Esophagus mucosa (tissue), 1 donor: ENCODE measurements around the gene ENDOU. TPM values are rescaled to one million over a fixed set of nuclear protein-coding genes. Genes with fewer than 3 reads are reported as not detected.

ENCODE experiments used
- ATAC-seq: fragments of 200-7000 bp; cut with Tn5 transposase; one replicate; pipeline ENCODE4 v1.9.1; 2020
- total RNA-seq: library from RNA; stranded (reverse); gene quantifications from one replicate; pipeline ENCODE4 v1.2.4, GENCODE V29; 2023
- donor health status: DM: yes; HTN: yes; CAD: no.

Gene ENDOU
- total RNA-seq, 1 donor from 2014 or later = 66.9 TPM

DNA sequence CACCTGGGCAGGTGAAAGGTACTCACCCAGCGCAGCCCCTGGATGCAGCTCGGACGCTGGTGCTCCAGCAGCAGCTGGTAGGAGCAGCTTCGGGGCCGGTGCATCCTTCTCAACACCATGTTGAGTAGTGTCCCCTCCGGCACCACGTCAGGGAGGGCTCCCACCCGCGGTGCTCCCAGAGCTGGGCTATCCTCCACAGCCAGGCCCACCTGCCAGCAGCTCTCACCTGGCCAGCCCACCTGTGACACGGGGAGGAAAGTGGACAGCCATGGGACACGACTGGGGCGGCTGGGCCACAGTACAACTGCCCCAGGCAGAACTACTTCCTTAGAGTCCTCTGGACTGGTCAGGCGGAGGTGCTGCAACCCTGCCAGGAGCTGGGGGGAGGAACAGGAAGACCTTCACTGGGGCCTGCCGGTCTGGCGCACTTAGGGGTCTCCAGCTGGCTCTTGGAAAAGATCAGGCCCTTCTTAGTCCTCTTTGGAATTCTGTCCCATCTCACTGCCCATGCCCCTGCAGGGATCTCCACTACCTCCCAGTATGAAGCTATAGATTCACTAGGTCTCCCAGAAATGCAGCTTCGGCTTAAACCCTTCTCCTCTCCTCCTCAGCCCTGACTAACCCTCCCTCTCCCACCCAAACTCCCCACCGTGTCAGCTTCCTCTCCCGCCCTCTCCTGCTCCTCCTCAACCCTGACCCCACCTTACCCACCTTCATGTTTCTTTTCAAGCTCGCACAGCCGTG lies 32.7 kb upstream of the ENDOU start:
- peak; percentile 0 for ATAC-seq

DNA sequence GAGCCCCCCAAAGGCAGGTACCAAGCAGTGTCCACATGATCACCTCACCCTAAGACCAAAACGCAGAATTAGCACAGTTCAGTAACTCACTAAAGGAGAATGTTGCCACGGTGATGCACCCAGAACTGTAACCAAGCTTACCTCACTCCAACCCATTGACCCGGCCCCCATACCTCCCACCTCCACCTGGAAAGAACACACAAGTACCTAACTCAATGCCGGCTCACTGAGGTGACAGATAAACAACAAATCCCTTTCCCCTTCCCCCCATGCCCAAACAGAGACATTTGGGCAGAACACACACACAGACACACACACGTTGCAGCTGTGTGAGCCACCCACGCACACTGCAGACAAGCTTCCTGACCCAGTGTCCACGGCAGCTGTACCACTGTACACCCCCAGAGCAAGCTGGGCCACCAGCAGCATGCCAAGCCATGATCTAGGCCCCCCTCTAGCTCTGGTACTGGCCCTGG lies 32.1 kb upstream of the ENDOU start:
- ATAC-seq = no peak

DNA sequence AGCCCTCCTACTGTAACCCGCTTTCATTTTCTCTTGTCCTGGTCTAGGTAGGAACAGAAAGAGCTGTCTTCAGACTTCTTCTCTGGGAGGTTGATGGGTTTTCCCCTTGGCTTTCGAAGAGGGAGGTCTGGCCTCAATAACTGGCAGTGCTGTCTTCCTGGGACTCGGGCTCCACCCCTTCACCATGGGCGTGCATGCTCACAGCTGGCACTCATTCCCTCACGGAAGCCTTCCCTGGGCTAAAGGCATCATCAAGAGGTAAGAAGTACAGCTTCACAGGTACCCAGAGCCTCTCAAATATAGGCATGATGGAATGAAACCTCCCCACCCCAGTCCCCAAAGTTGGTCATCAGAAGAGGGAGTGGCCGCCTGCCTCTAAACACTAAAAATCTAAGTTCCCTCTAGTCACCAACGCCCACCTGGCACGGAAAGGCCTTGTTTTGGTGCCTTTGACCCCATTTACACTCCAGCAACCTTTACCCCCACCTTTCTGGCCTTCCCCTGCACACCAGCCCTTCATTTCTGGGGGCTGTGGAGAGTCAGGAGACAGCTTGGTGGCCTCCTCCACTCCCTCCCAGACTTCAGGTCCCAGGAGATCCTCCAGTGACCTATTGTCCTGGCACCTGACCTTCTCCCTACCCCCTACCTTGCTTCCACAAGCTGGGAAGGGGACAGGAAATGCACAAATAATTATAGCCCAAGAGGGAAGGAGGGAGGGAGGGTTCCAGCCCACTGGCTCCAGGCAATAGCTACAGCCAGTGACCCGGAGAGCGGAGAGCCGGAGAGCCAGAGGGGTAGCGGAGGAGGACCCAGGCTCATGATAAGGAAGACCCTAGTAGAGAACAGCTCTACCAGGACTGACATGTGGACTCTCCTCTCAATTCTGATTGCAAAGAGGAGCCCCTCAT lies 30.6 kb upstream of the ENDOU start:
- peak; percentile 13 for ATAC-seq

DNA sequence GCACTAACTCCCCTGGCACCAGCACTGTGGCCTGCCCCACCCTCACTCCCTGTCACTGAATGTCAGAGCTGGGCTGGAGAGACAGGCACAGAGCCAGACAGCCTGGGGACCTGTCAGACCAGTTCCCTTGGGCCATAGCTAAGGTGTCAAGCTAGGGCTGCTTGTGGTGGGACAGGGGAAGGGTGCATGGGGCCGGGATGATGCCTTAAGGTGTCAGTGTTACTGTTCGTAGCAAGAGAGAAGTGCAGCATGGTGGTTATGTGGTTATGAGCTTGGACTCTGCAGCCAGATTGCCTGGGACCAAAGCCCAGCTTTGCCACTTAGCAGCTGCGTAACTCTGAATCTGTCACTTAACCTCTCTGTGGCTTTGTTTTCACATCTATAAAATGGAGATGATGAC lies 29.6 kb upstream of the ENDOU start:
- peak; percentile 41 for ATAC-seq

DNA sequence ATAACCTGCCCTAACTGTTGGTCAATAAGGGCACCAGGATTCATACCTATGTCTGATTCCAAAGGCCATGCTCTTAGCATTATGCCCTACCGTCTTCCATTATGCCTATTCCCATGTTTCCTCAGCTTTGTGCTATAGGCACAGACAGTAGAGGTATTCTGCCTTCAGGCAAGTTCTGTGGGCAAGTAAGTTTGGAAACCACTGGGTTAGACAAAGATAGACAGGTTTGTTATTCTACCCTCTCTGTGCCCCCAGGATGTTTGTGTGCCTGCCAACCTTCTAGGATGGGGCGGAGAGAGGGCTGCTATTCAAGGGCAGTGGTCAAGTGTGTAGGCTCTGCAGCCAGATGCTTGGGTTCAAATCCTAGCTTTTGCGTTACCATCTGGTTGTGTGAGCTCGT lies 28.8 kb upstream of the ENDOU start:
- no peak for ATAC-seq

DNA sequence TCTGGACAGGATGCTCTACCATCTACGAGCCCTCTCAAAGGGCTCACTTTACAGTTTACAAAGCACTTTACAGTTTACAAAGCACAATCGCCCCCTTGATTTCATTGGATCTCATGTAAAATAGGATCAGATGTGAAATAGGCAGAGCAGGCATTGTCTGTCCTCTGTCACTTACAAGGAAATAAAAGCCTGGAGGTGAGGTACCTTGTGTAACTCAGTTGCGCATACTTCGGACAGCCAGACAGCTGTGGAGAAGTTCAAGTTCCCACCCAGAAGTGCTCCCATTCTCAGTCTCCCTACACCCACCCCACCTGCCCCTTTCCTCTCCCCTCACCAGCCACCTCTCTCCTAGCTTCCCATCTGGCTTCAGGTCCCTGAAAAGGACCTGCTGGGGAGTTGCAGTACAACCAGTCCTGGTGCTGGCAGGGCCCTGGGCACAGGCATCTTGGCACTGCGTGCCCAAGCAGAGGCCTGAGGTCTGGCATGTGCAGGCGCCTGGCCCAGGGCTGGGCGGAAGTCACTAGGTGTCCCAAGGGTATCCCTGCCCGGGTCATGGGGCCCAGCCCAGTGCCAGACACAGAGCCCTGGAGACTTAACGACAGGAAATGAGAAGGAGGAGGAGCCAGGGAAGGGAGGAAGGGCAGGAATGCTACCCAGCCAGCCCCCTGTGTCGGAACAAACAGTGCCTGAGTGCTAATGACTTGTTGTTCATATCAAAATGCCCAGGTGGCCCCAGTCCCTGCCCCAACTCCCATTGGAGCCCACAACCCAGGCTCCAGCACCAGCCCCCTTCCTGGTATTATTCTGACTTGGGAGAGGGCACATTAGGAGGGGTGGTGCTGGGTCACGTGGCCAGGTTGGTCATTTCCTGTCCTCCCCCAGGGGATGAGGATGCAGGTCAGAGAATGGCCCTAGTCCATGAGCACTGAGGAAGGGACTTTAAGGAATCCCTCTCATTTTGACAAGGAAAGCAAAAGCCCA lies 28.0 kb upstream of the ENDOU start:
- ATAC-seq = peak; percentile 85

DNA sequence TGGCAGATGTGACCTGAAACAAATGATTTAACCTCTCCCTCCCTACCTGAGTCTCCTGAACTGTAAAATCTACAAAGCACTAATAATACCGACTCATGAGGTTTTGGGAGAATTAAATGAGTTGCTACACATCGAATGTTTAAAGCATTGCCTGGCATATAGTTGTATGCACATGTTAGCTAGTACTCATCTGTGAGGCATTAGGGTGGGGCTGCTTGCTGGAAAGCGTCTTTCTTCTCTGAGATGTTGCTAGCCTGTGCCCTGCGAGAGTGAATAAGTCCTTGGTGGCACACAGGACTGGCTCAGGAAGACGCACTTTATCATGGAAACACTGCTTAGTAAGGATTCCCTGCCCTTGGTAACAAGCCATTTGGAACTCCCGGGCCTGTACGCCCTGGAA lies 27.3 kb upstream of the ENDOU start:
- peak; percentile 71 for ATAC-seq

DNA sequence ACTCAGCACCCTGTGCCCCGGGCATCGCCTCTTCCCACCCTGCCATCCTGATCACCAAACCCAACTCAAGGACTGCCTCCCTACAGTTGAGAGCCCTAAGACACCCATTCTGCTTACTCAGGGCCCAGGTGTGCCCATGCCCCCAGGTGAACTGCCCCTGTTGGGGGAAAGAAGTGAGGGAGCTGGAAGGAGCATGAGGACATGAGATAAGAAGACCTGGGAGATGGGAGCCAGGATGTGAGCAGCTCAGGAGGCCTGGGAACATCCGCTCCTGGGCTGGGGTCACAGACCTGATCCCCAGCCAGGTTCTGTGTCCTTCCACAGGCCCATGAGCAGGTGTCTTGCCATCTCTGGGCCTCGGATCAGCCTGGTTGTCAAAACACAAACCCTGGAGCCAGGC lies 26.8 kb upstream of the ENDOU start:
- ATAC-seq = no peak

DNA sequence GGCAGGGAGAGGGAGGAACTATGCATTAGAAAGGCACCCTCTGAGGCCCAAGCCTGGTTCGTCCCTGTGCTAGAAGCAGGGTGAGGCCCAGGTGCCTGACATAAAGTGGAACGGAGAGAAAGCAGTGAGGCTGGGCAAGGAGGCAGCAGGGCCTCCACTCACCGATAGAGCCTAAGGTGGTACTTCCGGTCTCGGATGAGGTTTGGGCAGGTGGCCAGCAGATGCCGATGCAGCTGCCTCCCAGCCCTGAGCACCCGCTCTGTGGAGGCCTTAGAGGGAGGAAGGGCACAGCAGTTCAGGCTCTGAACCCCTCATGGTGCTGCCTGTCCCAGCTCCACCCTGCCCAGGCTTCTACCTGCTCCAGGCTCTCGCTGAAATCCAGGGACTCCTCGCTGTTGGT lies 26.3 kb upstream of the ENDOU start:
- ATAC-seq = no peak

DNA sequence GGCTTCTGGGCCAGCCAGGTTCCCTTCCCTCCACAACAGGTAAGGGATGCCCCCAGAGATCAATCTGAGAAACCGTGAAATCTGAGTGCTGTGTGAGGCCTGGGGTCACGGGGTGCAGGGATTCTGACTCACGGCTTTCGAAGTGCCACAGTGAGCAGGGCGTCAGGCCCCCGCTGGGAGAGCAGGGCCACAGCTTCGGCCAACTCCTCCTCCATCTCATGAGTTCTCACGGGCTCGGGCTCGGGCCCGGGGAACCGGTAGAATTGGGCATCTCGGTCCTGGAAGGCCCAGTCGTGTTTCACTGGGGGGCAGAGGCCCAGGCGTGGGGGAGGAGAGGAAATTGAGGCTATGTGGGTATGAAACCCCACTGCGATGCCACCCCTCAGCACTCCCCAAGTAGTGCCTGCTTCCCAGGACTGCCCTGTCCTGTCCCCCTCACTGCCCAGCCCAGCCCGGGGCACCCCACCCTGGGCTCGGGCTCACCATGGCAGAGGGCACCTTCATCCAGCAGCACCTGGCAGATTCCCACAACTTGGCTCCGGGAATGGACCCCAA lies 25.7 kb upstream of the ENDOU start:
- ATAC-seq = no peak

DNA sequence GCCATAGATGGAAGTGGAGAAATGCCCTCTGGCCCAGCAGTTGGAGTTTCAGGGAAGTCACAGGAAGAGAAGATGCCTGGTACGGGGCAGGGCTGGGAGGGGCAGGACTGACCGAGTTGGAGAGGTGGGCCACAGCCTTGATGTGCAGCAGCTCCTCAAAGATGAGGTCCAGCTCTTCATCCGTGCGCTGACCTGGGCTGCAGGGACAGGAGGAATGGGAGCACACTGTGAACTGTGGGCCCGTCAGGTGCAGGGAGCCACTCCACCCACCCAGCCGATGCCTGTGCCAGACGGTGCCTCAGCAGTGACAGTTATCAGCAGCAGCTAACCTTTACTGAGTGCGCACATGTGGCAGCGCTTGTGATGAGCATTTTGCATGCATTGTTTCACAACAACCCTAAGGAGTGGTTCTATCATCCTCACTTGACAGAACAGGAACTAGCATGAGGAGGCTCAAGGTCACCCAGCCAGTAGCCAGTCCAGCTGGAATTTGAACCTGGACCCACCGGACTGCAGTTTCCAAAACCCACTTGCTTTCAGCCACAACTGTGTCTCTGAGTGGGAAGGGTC lies 25.0 kb upstream of the ENDOU start:
- ATAC-seq = no peak

DNA sequence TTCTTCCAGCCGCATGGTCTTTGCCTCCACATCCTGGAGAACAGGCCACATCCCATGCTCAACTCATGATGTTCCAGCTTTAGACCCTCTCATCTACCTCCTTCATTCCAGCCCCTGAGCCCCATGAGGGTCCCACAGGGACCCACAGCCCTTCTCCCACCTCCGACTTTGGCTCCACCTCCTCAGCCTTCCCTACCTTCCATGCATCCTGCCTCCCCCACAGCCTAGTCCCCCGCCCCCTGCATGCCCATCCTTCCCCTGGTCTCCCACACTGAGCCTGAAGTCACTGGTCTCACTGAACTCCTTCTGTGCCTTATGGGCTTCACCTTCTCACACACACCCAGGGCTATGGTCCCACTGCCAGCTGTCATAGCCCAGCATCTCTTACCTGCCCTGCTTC lies 23.6 kb upstream of the ENDOU start:
- ATAC-seq = no peak

DNA sequence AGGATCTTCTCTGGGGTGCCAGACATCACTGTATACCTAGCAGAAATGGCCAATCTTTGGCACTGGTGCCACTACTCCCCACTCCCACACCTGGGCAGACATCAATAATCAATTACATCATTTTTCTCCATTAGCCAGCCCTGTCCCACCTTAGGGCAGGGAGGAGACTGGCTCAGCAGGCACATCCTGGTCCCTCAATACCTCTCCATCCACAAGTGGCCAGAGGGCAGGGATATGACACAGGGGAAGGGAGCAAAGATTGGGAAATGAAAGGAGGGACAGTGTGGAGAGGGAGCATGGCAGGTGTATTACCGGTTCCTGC lies 23.2 kb upstream of the ENDOU start:
- ATAC-seq = no peak

DNA sequence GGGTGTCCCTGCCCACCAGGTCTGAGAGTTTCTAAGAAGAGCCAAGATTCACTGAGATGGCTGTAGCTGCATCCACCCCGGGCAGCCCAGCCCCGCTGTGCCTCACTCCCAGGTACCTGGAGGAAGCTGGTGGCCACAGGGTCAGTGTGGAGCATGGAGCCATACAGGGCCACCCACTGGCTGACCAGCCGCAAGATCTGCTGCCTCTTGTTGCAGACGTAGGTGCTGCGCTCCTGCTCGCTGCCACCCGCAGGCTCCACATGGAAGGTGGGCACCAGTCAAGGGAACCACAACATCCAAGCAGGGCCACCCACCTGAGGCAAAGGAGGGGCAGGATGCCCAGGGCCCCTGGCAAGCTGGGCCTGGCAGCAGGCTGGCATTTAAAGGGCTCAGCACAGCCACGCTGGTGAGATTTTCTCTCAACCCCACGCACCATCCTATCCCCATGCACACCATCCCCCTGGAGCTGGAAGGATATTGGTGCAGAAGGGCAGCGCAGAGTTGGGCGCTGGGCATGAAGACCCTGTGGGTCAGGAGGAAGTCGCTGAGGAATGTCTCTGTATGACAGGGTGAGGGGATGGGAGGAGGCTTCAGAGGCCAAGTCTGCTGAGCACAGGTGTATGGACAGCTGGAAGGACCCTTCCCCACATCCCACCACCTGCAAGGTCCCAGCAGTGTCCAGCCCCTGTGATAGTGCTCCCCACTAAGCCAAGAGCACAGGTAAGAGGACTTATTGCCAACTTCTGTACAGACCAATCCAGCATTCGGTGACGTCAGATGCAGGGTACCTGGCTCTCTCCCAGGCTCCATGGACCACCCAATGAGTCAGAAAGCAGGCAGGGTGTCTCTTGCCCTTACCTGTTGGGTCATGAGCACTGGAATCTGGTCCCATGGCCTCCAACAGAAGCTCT lies 22.6 kb upstream of the ENDOU start:
- ATAC-seq = no peak

DNA sequence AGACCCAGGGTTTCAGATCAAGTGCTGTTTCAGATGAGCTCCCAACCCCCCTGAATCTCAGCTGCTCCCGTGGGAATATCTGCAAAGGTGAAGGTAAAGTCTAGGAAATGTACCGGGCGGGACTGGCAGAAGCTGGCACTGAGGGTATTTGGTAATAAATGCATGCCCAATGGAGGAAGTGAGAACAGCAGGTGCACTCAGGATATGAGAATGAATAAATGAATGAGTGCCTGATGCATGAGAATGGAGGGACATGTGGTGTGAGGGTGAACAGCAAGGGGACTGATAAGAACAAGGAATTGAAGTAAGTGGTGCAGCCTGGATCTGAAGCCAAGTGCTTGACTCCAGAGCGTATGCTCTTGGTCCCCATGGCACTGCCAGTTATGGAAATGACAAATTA lies 21.8 kb upstream of the ENDOU start:
- ATAC-seq = no peak

DNA sequence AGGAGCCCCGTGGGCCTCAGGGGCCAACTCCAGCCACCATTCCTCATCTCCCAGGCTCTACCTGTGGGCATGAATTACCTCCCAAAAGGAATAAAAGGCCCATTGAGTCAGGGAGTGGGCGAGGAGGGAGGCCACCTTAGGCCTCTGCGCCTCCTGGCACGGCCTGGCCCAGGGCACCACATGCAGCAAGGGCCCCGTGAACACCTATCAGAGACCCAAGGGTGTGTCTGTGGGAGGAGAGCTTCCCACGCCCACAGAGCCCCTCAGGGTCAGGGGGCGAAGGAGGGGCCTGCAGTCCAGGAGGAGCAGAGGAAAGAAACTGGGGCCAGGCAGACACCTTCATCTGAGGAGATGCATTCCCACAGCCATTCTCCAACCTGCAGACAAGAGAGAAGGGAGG lies 21.2 kb upstream of the ENDOU start:
- ATAC-seq = no peak

DNA sequence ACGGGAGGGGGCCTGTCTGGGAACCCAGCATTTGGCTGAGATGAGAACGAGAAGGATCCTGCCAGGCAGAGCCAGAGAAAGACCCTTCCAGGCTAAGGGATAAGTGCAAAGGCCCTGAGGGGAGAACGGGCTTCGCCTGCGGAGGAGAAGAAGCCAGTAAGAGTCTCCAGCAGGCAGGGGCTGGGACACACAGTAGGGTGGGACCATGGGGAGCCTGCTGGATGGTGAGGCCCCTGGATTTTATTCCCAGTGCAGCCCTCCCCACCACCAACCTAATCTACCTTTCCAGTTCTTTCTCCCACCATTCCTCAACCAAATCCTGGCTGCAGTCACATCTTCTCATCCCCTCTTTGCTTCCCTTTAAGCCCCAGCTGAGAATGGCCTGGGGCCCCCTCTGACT lies 20.8 kb upstream of the ENDOU start:
- ATAC-seq = no peak

DNA sequence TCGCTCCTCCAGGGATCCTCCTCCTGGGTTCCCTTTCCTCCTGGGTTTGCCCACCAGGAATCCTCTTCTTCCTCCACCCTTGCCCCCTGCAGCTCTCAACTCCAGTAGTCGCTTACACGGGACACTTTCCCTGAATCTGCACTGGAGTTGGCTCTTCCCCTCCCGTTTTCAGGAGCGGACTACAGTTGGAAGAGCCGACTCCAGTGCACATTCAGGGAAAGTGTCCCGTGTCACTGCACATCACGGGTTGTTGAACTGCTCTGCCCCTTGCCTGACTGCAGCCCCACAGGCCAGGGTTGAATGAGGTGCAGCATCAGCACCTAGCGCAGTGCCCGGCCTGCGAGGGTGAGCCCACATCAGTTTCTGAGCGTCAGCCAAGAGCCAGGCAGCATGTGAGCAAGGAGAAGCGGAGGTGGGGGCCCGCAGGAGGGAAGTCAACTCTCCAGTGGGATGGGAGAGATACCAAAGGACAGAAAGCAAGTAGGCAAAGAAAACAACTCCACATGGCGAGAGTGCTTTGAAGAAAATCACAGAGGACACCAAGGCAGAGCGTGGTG lies 20.3 kb upstream of the ENDOU start:
- ATAC-seq = no peak

DNA sequence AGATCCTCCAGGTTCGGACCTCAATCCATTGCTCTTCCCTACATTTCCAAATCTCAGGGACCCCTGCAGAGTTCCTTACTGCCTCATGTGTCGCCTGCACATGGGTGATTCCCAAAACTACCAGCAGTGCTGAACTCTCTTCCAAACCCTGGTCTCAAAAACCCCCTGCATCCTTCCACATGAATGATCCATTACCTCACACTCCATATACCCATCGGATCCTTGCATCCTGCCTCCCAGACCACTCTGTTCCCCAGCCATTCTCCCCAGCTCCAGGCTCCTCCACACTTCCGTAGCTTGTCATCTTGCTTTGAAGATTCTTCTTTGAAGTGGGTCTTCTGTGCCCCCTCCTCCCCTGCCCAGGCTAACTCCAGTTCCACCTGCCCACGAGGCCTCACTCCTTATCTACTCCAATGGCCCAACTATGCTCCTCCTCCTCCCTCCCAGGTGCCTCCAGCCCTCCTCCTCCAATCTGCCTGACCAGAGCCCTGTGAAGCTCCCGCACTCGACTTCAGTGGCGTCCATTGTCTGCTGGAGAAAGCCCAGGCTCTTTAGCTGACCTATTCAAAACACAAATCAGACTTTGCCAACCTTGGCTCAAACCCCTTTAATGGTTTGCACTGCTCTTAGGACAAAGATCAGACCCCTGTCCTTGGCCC lies 19.6 kb upstream of the ENDOU start:
- ATAC-seq = no peak

DNA sequence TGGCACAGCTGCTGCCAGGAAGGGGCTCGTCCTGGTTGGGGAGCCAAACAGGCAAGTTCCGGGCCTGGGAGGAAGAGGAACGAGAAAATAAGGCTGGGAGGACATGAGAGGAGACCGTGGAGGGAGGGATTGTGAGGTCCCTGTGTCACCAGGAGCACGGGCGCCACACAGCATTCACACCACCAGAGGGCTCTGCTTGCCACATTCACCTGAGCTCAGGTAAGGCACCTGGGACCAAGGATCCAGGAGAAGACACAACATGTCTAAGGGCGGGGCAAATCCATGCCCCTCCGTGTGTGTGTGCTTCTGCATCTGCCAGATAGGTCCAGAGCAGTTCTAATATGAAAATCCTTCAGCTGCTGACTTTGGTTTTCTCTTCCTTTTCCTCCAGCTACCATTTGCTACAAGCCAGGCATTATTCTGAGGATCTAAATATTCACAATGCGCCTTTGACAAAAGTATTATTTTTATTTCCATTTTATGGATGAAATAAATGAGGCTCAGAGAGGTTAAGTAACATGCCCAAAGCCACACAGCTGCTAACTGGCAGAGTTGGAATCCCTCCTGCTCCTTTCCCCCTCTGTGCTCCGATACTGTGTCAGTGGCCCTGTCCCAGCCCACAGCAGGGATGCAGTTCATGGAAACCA lies 18.8 kb upstream of the ENDOU start:
- ATAC-seq = peak; percentile 67
